A549 (cell line): ENCODE data around the gene SELENOP. TPM values are rescaled to one million over a fixed set of nuclear protein-coding genes. Genes with fewer than 3 reads are reported as not detected.

Source experiments
- ATAC-seq, 2 experiments: fragments of 200-7000 bp in 1 of 2; fragments of >200 bp in 1 of 2; cut with Nextera tagmentation in 1 of 2; cut with Tn5 transposase in 1 of 2; 3 replicates each; pipeline versions ENCODE4 v1.8.0 to v1.9.1; 2018 to 2020; ENCODE audit warnings: mild to moderate bottlenecking in 1 of 2, moderate library complexity in 1 of 2
- CTCF ChIA-PET: fragments of 300-600 bp; sonication (Branson Sonifier 250); formaldehyde crosslinking; extraction: SDS; loops from one replicate; lab custom pipeline; 2021; ENCODE audit warnings: antibody characterized with exemption, inconsistent platforms; lab: Yijun Ruan, JAX
- POLR2A ChIA-PET: fragments of 350-600 bp; formaldehyde crosslinking; extraction: SDS; loops from one replicate; lab custom pipeline; 2021; ENCODE audit warnings: antibody characterized with exemption, inconsistent platforms; lab: Yijun Ruan, JAX
- DNase-seq, 2 experiments: peaks; one replicate each; pipeline versions ENCODE4 v3.0.0 to v3.0.0-alpha.2; 2011 to 2016; ENCODE audit warnings: low read depth in 1 of 2, low spot score in 1 of 2
- FAIRE-seq: peaks from 2 replicates; lab custom pipeline; 2011; peaks lifted over from hg19 to GRCh38; lab: Jason Lieb, UNC
- H3K27ac ChIP-seq, 2 experiments: fragments of >200 bp; sonication (Bioruptor Twin); formaldehyde crosslinking; 3 replicates each; pipeline ENCODE4 v1.5.1; 2016 to 2017
- H3K4me1 ChIP-seq: fragments of >200 bp; sonication (Bioruptor Twin); formaldehyde crosslinking; 3 replicates; pipeline ENCODE4 v1.6.1; 2016
- H3K4me2 ChIP-seq: fragments of >200 bp; sonication (Bioruptor Twin); formaldehyde crosslinking; 3 replicates; pipeline ENCODE4 v1.6.1; 2016
- H3K4me3 ChIP-seq: fragments of >200 bp; sonication (Bioruptor Twin); formaldehyde crosslinking; 3 replicates; pipeline ENCODE4 v1.5.1; 2016
- H3K9me3 ChIP-seq: fragments of >200 bp; sonication (Bioruptor Twin); formaldehyde crosslinking; 3 replicates; pipeline ENCODE4 v1.6.1; 2016
- BCL3 ChIP-seq: fragments of >200 bp; sonication (Bioruptor Twin); formaldehyde crosslinking; IDR thresholded peaks from 3 replicates; pipeline ENCODE4 v1.6.1; 2016
- CBX2 ChIP-seq: fragments of 200-600 bp; sonication (generic); IDR thresholded peaks from 2 replicates; pipeline ENCODE4 v1.6.1; 2016; ENCODE audit warnings: low read depth, mild to moderate bottlenecking, borderline replicate concordance
- CBX8 ChIP-seq: fragments of 200-600 bp; sonication (generic); IDR thresholded peaks from 2 replicates; pipeline ENCODE4 v1.6.1; 2016
- CTCF ChIP-seq: fragments of >200 bp; sonication (Bioruptor Twin); formaldehyde crosslinking; IDR thresholded peaks from 3 replicates; pipeline ENCODE4 v1.5.1; 2016
- EHF ChIP-seq: fragments of 250-450 bp; sonication (Bioruptor Pico); IDR thresholded peaks from 2 replicates; pipeline ENCODE4 v1.5.0; 2020; ENCODE audit warnings: mild to moderate bottlenecking
- EHMT2 ChIP-seq: fragments of 200-600 bp; sonication (generic); IDR thresholded peaks from 2 replicates; pipeline ENCODE4 v1.6.1; 2016; ENCODE audit warnings: antibody characterized with exemption, low read depth, mild to moderate bottlenecking, moderate library complexity
- EP300 ChIP-seq, 2 experiments: fragments of >200 bp; sonication (Bioruptor Twin); formaldehyde crosslinking; IDR thresholded peaks; 2 replicates in 1 of 2; 3 replicates in 1 of 2; pipeline ENCODE4 v1.6.1; 2016 to 2017
- ESRRA ChIP-seq: fragments of 150-350 bp; IDR thresholded peaks from 2 replicates; pipeline ENCODE4 v1.6.1; 2014; ENCODE audit warnings: mild to moderate bottlenecking, low read length, borderline replicate concordance
- FOXS1 ChIP-seq: fragments of 250-450 bp; sonication (Bioruptor Pico); IDR thresholded peaks from 2 replicates; pipeline ENCODE4 v1.5.0; 2020; ENCODE audit warnings: mild to moderate bottlenecking, moderate library complexity
- GATA3 ChIP-seq: IDR thresholded peaks from 2 replicates; pipeline ENCODE4 v1.6.1; 2012; ENCODE audit warnings: borderline replicate concordance
- HEYL ChIP-seq: fragments of 250-450 bp; sonication (Bioruptor Pico); IDR thresholded peaks from 2 replicates; pipeline ENCODE4 v1.8.0; 2021; ENCODE audit warnings: mild to moderate bottlenecking, moderate library complexity
- HOXB13 ChIP-seq: fragments of 250-450 bp; sonication (Bioruptor Pico); IDR thresholded peaks from 2 replicates; pipeline ENCODE4 v1.5.0; 2020; ENCODE audit warnings: low read depth, mild to moderate bottlenecking, moderate library complexity
- JUNB ChIP-seq: fragments of >200 bp; sonication (Bioruptor Twin); formaldehyde crosslinking; IDR thresholded peaks from 2 replicates; pipeline ENCODE4 v1.6.1; 2016
- MAFK ChIP-seq: fragments of 450-650 bp; IDR thresholded peaks from 2 replicates; pipeline ENCODE4 v1.6.1; 2014; ENCODE audit not compliant: partially characterized antibody
- MAZ ChIP-seq: fragments of 150-350 bp; IDR thresholded peaks from 2 replicates; pipeline ENCODE4 v1.6.1; 2014; ENCODE audit warnings: antibody characterized with exemption, low read depth, low read length, borderline replicate concordance
- MYC ChIP-seq: IDR thresholded peaks from 2 replicates; pipeline ENCODE4 v1.6.1; 2012; ENCODE audit warnings: mild to moderate bottlenecking, inconsistent platforms, low read length, improper control_type of control experiment, borderline replicate concordance
- NPAS2 ChIP-seq: fragments of 250-450 bp; sonication (Bioruptor Pico); IDR thresholded peaks from 2 replicates; pipeline ENCODE4 v1.8.0; 2022; ENCODE audit warnings: mild to moderate bottlenecking, moderate library complexity, borderline replicate concordance
- PBX3 ChIP-seq: IDR thresholded peaks from 2 replicates; pipeline ENCODE4 v1.6.1; 2012
- RAD21 ChIP-seq, 2 experiments: fragments of >200 bp in 1 of 2; sonication (Bioruptor Twin) in 1 of 2; formaldehyde crosslinking in 1 of 2; IDR thresholded peaks in 1 of 2; conservative IDR thresholded peaks in 1 of 2; 2 replicates in 1 of 2; 3 replicates in 1 of 2; pipeline ENCODE4 v1.6.1; 2012 to 2018; ENCODE audit warnings: inconsistent platforms in 1 of 2
- RCOR1 ChIP-seq: fragments of 150-350 bp; IDR thresholded peaks from 2 replicates; pipeline ENCODE4 v1.6.1; 2014; ENCODE audit warnings: antibody characterized with exemption, low read length, low read depth
- TP53 ChIP-seq: fragments of 250-450 bp; sonication (Bioruptor Pico); IDR thresholded peaks from 2 replicates; pipeline ENCODE4 v1.5.0; 2021; ENCODE audit warnings: mild to moderate bottlenecking, moderate library complexity
- ZSCAN20 ChIP-seq: fragments of 250-450 bp; sonication (Bioruptor Pico); IDR thresholded peaks from 2 replicates; pipeline ENCODE4 v1.8.0; 2022; ENCODE audit warnings: mild to moderate bottlenecking, moderate library complexity
- WGBS: methylation state at CpG from one replicate; pipeline ENCODE4 v1.1.6; 2017; ENCODE audit errors: missing lambda C conversion rate; 5-methylcytosine and 5-hydroxymethylcytosine counted together
- polyA plus RNA-seq, 4 experiments: library from polyadenylated mRNA; depleted of rRNA in 3 of 4; stranded (reverse); fragments of >200 nt; fragmentation: RNase III in 1 of 4; extraction: RNeasy Plus Mini Kit Qiagen cat#74134 plus additional on column Dnase treatment in 1 of 4; gene quantifications; 2 replicates in 3 of 4; 3 replicates in 1 of 4; pipeline ENCODE4 v1.2.3, GENCODE V29; 2011 to 2017

SELENOP gene
- polyA plus RNA-seq, 2 of the 4 experiments (the other 2 are of a cell fraction) = 0.17 to 0.96 TPM

- FAIRE-seq = no peak
- POLR2A ChIA-PET = no interaction called here
Measured at GRCh38 chr5:42830924-42831323, 19.2 kb upstream of the SELENOP start.

GRCh38 chr5:42828671-42829070 is 17.0 kb upstream of the SELENOP start:
- CTCF ChIA-PET = interaction anchor here (1.0 kb wide), 1 partner anchor 212 kb away, joined by 3 read pairs; no protein-coding TSS in a partner anchor
- no peak for TF ChIP-seq NPAS2 (CRISPR knock-in tag)
- TF ChIP-seq PBX3 = no peak
- no peak for TF ChIP-seq ZSCAN20 (CRISPR knock-in tag)
- no peak for TF ChIP-seq EHMT2
- TF ChIP-seq EHF (CRISPR knock-in tag) = no peak
- no peak for TF ChIP-seq BCL3
- no peak for TF ChIP-seq JUNB
- TF ChIP-seq EP300 (IDR thresholded peaks at IDR 0.05) = no peak
- FAIRE-seq (no peak), ATAC-seq (no peak), DNase-seq (no peak)
- Histone ChIP-seq H3K4me2 (no peak overlapping the region), H3K4me1 (no peaks in the 10 kb centered on the region), H3K4me3 (no peak overlapping the region), H3K9me3 (no peaks in the 10 kb centered on the region), H3K27ac (no peak overlapping the region)
- POLR2A ChIA-PET = no interaction called here
- 67% methylated on average over 2 of the region's 2 CpGs for WGBS

More at GRCh38 chr5:42830924-42831323, 19.2 kb upstream of the SELENOP start:
- DNase-seq (no peak), ATAC-seq (no peak)
- Histone ChIP-seq H3K4me1 (no peaks in the 10 kb centered on the region), H3K27ac (no peak overlapping the region), H3K4me2 (no peak overlapping the region), H3K4me3 (no peak overlapping the region), H3K9me3 (no peaks in the 10 kb centered on the region)
- CTCF ChIA-PET = interaction anchor here (0.7 kb wide), 1 partner anchor 15 kb away, joined by 3 read pairs; no protein-coding TSS in a partner anchor
- WGBS = 48% methylated on average over 2 of the region's 2 CpGs
- TF ChIP-seq PBX3 (no peak), NPAS2 (CRISPR knock-in tag) (no peak), HEYL (CRISPR knock-in tag) (no peak), MAFK (peak; percentile 24), RAD21 (conservative IDR thresholded peaks at IDR 0.05 in 1 of 2, IDR thresholded peaks at IDR 0.05 in 1 of 2) (no peak), CBX2 (no peak), GATA3 (no peak)

GRCh38 chr5:42826757-42827515 is 15.2 kb upstream of the SELENOP start:
- no peak overlapping the region for H3K27ac ChIP-seq
- H3K9me3 ChIP-seq = no peaks in the 10 kb centered on the region
- CTCF ChIA-PET = interaction anchor here (0.7 kb wide), 1 partner anchor 176 kb away, joined by 3 read pairs; no protein-coding TSS in a partner anchor
- ATAC-seq = no peak
- no peak for TF ChIP-seq RCOR1
- no peak for TF ChIP-seq FOXS1 (CRISPR knock-in tag)
- TF ChIP-seq HOXB13 = no peak
- no peak for TF ChIP-seq CBX8
- no peak for TF ChIP-seq MAFK
- TF ChIP-seq PBX3 = no peak
- no peak for TF ChIP-seq TP53 (CRISPR knock-in tag)
- no peak for TF ChIP-seq CTCF
- no peak for TF ChIP-seq ESRRA
- no peak for TF ChIP-seq MAZ
- no peak for TF ChIP-seq MYC
- no peak for FAIRE-seq
- no peak for DNase-seq
- POLR2A ChIA-PET = no interaction called here
- no peaks in the 10 kb centered on the region for H3K4me1 ChIP-seq
- no peak overlapping the region for H3K4me3 ChIP-seq
- 20% methylated on average over 2 of the region's 2 CpGs for WGBS
- H3K4me2 ChIP-seq = no peak overlapping the region
